ENCODE measurements around the gene KRT81.
"Not testable (repeated sequence)": the region's sequence is repeated elsewhere in the genome, so short reads cannot be mapped to it uniquely, and the experiment has no call there.

Gene KRT81

DNA sequence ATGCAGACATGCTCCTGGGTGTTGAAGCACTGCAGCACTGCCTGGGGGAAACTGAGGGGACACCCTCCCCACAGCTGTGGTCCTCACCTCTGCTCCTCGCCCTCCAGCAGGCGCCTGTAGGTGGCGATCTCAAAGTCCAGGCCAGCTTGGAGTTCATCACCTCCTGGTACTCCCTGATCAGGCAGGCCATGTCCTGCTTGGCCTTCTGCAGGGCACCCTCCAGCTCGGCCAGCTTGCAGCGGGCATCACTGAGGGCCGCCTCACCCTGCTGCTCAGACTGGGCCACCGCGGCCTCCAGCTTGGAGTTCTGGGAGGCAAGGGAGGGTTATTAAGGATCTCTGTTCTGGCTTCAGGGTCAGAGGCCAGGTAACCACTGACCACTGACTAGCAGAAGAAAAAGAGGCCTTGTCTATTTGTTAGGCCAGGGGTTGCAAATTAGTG lies 39.1 kb downstream of the KRT81 start:
- not testable (repeated sequence) for DNase-seq

DNA sequence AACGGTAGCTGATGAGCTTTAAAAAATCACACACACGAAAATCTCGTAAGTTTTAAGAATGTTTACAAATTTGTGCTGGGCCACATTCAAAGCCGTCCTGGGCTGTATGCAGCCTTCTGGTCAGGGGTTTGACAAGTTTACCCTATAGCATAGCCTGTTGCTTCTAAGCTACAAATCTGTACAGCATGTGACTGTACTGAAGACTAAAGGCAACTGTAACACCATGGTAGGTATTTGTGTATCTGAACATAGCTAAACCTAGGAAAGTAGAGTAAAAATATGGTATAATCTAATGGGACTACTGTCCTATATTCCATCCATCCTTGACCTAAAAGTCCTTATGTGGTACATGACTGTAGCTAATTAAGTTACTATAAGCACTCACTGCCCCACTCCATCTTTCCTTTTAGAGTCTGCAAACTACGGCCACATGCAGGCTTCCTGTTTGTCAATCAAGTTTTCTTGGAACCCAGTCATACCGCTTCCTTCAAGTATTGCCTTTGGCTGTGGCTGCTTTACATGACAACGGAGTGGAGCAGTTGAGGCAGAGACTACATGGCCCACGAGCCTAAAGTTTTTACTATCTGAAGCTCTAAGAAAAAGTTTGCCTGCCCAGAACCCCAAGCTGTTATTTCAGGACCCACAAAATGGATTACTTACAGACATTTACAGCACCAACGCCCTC lies 39.8 kb downstream of the KRT81 start:
- DNase-seq, result no peak

DNA sequence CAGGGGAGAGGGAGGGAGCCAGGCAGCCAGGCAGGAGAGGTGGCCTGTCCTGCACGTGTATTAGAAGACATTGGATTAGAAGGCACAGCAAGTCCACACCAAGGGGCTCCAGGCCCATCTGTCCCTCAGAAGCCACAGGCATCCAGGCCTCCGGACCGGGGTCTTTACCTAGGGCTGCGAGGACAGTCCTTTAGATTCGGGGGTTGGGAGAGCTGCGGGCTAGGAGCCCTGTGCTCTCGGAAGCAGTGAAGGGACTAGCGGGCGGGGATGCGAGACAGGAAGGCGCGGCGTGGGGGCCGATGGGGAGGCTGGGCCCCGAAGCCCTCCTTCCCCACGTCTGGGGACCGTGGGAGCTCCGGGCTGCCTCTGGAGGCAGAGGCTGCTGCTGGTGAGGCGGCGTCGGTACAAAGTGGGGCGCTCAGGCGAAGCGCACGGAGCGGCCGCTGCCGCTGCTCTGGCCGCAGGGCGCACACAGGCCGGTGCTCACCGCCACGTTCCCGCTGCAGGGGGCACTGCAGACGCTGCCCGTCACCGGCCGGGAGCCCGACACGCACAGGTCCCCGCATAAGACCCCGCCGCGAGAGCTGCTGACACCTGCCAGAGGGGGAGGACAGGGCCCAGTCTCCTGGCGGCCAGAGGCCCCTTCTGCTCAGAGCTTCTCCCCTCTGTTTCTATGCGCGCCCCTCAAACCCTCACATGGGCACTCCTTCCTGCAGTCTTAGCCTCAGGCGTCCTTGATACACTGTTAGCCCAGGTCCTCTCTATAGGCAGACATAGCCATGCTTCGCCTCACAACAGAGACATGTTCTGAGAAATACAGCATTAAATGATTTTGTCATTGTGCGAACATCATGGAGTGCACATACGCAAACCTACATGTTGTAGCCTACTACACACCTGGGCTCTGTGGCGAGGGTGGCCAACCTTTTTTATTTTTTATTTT lies 41.0 kb downstream of the KRT81 start:
- DNase-seq, result no peak

DNA sequence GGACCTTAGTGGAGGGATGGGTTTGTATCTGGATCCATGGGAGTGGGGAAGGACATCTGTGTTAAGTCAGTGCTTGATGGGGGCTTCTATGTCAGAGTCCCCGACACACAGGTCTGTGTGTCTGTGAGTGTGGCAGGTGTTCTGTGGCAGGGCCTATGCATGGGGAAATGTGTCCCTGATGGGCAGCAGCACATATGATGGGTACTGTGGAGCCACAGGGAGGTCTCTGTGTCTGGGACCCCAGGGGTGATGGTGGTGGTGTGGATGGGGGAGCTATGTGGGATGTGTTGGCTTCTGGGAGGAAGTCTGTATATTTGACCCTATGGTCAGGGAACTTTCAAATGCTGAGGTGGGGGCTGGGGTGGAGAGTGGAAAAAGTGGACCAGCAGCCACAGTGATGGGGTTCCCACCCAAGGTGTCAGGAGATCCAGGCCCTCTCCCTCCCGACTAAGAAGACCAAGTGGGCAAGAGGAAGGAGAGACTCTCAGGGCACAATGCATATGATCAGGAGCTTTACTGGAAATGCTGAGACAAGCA lies 41.8 kb downstream of the KRT81 start:
- no peak for DNase-seq

DNA sequence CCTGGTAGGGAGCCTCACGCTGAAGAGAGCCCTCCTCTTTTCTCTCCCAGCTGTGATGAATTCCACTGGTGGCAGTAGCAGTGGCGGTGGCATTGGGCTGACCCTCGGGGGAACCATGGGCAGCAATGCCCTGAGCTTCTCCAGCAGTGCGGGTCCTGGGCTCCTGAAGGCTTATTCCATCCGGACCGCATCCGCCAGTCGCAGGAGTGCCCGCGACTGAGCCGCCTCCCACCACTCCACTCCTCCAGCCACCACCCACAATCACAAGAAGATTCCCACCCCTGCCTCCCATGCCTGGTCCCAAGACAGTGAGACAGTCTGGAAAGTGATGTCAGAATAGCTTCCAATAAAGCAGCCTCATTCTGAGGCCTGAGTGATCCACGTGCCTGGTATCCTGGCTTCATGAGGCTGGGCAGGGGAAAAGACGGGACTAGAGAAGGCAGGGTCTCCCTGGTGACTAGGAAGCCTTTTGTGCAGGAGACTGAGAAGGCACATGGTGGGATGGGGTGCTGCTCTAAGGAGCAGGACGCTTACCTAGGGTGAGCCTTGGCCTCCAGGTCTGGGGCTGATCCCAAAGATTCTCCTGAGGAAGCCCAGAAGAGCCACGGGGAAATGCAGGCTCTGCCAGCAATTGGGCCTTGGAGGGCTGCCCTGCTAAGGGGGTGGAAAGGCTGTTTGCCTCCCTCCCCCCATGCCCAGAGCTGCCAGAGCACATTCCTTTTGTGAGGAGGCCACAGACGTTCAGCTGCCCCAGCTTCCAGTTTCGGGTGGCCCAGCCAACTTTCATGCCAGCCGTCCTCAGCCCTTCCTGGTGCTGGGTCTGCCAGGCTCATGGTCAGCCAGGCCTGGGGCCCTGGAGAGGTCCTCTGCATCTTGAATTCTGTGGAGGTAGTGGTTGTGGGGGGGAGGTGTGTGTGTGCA lies 42.5 kb downstream of the KRT81 start:
- DNase-seq, result peak; percentile 54

DNA sequence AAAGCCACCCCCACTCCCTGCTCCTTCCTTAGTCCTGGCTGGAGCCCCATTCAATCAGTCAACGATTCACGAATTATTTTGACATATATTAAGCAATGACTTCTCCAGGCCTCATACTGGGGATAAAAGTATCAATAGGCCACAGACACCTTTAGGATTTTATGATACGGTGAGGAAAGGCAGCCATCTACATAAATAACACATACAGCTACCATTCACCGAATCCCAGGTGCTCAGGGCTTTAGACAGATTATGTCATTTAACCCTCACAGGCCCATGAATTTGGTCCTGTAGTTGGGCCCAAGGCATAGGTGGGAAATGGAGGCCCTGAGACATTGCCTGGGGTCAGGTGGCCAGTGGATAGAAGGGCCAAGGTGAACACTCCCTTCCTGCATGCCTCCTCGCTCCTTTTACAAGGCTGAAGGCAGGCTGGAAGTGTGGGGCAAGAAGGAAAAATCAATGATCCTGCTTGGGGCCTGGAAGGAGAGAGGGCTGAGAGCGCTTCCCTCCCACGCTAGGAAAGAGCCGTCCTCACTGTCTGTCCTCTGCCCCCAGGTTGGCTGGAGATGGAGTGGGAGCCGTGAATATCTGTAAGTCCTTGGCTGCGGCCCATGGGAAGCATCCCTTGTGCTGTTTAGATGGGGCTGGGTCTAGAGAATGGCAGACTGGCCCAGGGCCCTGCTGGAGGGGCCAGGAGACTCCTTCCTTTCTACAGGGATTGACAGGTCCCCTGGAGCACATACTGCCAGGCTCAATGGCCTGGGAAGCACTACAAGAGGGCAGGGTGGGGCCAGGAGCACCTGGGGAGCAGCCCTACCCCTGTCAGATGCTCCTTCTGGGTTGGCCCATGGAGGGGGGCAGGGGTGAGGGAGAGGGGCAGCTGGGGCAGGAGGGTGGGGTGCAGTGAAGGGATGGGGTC lies 43.5 kb downstream of the KRT81 start:
- no peak for DNase-seq

DNA sequence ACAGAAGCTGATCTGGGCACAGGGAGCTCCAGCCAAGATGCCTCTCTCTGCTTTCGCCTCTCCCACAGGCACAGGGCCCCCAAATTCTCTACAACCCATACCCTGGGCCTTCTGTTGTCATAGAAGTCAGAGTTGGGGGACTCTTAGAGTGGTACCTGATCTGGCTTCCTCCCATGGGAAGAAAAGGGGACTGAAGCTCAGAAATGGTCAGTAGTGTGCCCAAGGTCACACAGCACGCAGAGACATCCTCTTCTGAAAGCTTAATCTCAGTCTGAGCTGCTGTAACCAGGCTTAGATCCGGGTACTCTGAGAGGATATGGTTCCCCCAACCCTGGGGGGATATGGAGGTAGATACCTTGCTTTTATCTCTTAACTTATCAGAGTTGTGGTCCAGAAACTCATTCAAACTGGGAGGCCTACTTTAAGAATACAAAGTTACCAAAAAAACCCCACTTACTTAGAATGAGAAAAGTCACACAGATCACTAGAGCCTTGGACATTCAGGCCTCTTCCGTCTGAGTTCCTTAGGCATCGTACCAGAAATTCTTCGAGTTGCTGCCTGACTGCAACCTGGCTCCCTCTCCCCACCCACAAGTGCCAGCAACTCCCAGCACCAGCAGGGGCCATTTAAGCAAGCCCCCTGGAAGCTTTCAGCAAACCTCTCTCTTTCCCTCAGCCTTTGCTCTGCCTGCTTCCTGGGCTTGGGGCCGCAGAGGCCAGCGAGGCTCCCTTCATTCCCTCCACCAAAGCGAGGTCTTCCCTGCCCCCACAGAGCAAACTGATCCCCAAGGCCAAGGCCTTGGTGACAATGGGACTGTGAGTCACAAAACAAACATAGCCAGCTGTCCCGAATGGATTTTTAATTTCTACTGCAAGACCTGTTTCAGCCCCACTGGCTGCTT lies 44.4 kb downstream of the KRT81 start:
- peak; percentile 11 for DNase-seq

DNA sequence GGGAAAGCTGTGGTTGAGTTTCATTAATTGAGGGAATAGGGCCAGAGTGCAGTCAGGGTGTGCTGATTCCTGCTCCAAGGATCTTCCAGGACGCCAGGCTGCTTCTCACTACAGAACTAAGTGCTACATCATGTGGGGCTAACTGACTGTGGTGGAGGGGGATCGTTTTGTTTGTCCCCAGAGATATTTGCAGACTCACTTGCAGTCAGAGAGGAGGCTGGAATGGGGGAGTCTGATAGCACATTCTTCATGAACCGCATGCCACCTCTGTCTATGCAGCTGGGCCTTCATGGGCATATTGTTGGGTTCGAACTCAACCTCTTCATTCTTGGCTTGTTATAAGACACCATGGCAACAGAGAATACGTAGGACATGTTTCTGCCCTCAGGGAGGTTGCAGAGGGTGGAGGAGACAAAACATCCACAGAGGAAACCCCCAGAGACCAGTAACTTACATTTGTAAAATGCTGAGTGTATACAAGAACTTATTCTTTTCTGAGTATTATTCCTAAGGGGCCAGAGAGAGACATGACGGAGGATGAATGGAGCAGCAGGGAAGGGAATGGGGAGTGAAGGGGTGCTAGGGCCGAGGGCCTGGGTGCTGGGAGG lies 45.3 kb downstream of the KRT81 start:
- no peak for DNase-seq

DNA sequence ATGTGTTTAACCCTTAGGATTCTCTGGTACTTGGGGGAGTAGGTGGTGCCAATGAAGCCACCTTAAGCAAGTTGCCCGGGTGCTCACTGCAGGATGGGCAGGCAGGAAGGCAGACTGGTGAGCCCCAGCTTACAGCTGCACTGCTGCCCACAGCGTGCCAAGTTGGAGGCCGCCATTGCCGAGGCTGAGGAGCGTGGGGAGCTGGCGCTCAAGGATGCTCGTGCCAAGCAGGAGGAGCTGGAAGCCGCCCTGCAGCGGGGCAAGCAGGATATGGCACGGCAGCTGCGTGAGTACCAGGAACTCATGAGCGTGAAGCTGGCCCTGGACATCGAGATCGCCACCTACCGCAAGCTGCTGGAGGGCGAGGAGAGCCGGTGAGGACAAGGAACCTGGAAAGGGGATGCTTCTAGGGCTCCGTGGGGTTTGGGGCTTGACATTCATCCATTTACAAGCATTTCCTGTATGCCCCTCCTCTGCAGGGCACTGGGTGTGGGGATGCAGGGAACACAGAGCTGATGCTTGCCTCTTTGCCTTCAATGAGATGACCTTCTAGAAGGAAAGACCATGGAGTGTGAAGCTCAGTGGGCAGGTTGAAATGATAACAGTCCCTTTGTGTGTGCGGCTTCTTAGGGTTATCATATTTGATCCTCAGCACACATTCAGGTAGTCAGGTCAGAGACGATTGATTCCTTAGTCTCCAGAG lies 45.9 kb downstream of the KRT81 start:
- no peak for DNase-seq

DNA sequence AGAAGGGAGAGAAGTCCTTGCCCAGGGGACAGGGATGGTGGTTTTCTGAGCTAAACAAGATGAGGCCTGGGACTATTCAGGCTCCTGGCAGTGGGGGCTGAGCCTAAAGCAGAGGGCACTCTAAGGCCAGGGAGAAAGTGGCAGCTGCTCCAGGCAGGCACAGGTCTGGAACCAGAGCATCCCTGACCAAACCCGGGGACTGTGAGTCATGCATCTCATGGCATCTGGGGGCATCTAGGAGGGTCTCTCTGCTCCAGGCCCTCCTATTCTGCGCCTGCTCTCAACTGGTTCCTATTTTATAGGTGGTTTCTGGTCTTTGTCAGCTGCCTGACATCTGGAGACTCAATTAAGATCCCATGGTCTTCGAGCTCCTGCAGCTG lies 46.7 kb downstream of the KRT81 start:
- no peak for DNase-seq

DNA sequence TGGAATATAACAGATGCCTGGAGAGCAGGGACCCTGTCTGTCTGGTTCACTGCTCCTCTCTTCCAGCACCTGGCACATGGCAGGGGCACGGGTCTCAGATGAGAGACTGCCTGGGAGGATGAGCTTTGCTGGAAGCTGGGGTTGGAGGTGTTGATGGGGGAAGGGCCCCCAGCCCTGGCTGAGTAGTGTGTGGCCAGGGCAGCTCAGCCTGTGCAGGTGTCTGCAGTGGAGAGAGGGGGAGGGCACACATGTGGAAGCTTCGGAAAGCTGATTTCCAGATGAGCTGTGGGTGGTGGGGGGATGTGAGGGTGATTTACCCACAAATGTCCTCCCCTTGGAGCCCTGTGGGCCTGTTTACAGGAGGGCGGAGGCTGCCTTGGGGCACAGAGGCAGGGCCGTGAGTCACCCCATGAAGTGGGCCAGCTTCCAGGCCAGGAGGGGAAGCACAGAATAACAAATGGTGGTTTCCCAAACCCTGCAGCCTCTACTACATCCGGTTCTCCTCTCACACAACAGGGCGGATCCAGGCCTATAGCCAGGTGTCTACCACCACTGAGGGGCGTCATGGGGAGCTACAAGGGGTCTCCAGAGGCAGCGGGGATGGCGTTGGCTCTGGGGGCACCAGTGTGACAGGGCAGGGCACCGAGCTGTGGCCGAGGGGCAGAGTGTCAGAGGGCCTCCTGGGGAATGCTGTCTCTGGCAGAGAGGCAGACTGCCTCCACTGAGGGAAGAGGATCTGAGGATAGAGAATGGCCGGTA lies 47.3 kb downstream of the KRT81 start:
- DNase-seq, result no peak

DNA sequence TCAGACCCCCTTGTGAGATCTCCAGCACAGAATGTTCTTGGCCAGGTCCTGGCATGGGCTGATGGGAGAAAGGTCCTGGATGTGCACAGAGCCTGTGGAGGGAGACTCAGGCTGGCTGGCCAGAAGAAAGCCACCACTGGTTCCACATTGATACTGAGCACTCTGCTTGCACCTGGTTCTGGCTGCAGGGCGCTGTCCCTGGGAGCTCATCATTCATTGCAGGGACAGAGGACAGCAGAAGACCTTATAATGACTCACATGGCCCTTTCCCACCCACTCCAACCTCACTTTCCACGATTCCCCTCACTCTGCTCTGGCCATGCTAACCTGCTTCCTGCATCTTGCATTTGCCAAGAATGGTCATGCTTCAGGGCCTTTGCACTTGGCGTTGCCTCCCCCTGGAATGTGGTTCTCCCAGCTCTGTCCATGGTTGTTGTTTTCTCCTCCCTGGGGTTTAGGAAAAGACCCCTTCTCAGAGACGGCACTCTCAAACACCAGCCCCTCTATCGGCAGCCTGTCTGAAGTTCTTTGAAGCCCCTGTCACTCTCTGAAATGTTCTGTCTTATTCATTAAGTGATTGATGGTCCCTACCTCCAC lies 48.0 kb downstream of the KRT81 start:
- DNase-seq, result no peak

DNA sequence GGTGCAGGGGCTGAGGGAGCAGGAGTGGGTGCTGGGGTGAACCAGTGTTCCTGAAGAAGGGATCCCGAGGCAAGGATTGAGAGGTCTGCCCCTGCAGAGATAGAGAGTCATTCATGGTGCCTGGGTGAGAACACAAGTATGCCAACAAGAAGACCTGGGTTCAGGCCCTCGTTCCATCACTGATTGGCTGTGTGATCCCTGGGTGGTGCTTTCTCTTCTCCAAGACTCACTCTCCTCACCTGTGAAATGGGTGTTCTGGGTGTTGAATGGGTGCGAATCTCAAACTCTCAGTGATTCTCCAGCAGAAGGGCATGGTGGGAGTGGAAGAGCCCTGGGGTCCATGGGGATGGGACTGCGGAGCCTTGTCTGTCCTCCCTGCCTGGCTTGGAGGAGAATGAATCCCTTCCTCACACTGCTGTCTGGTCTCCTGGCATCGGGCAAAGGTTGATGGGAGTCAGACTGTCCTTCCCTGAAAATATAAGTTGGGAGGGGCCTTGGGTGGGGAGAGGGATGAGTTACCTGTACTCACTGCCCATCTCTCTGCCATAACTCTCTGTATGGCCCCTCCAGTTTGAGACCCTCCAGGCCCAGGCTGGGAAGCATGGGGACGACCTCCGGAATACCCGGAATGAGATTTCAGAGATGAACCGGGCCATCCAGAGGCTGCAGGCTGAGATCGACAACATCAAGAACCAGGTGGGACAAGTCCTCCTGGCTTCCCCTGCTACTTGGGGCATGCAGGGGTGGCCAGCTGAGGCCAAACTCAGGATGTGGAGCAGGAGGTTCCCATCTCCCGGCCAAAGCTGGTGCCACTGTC lies 48.7 kb downstream of the KRT81 start:
- no peak for DNase-seq

DNA sequence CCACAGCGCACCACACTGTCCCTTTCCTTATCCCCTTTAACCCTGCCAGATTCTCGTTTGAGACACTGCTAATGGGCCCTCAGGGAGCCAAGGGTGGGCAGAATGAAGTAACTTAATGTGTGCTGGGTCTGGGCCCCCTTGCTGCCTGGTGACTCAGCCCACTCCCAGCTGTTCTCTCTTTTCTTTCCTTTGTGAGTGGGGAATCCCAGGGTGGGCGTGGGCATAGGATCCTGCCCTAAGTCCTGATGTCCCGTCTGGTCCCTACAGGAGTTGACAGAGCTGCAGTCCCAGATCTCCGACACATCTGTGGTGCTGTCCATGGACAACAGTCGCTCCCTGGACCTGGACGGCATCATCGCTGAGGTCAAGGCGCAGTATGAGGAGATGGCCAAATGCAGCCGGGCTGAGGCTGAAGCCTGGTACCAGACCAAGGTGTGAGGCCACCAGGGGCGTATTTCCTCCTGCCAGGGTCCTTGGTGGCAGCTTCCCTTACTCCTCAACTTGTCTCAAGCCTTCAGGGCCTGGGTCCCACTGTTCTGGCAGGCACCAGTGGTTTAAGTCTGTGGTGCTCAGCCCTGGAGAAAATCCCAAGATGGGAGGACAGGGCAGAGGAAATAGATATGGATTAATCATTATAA lies 50.0 kb downstream of the KRT81 start:
- DNase-seq, result no peak

DNA sequence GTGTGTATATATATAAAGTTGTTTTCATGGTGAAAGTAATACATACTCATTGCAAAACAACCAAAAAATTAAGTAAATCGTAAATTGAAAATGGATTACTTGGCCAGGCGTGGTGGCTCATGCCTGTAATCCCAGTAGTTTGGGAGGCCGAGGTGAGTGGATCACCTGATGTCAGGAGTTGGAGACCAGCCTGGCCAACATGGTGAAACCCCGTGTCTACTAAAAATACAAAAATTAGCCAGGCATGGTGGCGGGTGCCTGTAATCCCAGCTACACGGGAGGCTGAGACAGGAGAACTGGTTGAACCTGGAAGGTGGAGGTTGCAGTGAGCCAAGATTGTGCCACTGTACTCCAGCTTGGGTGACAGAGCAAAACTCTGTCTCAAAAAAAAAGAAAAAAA lies 51.1 kb downstream of the KRT81 start:
- not testable (repeated sequence) for DNase-seq

DNA sequence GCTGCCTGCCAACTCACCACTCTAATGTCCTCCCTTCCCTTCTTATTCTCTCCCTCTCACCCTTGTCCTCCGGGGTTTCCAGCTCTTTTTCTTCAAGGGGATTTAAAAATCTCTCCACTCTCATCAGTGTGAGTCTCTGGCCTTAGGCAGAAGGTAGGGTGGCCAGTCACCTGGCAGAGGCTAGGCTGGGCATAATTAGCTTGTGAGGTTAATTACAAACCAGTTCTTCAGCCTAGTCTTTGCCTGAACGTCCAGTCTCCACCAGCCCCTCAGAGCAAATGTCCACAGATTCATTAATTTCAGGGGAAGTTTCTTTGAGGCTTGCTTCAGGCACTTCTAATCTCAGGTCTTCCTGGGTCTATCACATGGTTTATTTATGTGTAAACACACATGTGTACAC lies 51.6 kb downstream of the KRT81 start:
- no peak for DNase-seq
